OCI-LY1 (cell line): ENCODE results near the gene NPAS3.

Experiments
- H2AFZ ChIP-seq: fragments of 200-600 bp; sonication (generic), shearing (Covaris generic); 2 replicates; pipeline ENCODE4 v1.6.0; 2014; ENCODE audit warnings: antibody characterized with exemption, mild to moderate bottlenecking, low read length
- H3F3A ChIP-seq: fragments of 200-600 bp; sonication (generic), shearing (Covaris generic); 2 replicates; pipeline ENCODE4 v1.6.0; 2014; ENCODE audit warnings: mild to moderate bottlenecking, antibody characterized with exemption, low read length, moderate library complexity; ENCODE audit not compliant: insufficient read depth
- H3K27ac ChIP-seq: fragments of 200-600 bp; sonication (generic); 2 replicates; pipeline ENCODE4 v1.5.1; 2014; ENCODE audit warnings: low read length, mixed run types, mild to moderate bottlenecking, low read depth; ENCODE audit not compliant: poor library complexity, severe bottlenecking
- H3K27me3 ChIP-seq: fragments of 200-600 bp; sonication (generic); 2 replicates; pipeline ENCODE4 v1.6.0; 2014; ENCODE audit warnings: antibody characterized with exemption, mild to moderate bottlenecking, low read length, moderate library complexity; ENCODE audit not compliant: insufficient read depth
- H3K36me3 ChIP-seq: fragments of 200-600 bp; sonication (generic); 2 replicates; pipeline ENCODE4 v1.6.1; 2014; ENCODE audit warnings: mild to moderate bottlenecking, antibody characterized with exemption, low read length, moderate library complexity, mixed read lengths; ENCODE audit not compliant: insufficient read depth
- H3K4me1 ChIP-seq: fragments of 200-600 bp; sonication (generic); 2 replicates; pipeline ENCODE4 v1.5.1; 2014; ENCODE audit warnings: mild to moderate bottlenecking, low read length, moderate library complexity; ENCODE audit not compliant: insufficient read depth, severe bottlenecking
- H3K4me2 ChIP-seq: fragments of 200-600 bp; sonication (generic), shearing (Covaris generic); 2 replicates; pipeline ENCODE4 v1.6.1; 2014; ENCODE audit warnings: low read length
- H3K4me3 ChIP-seq: fragments of 200-600 bp; sonication (generic); 2 replicates; pipeline ENCODE4 v1.5.1; 2014; ENCODE audit warnings: low read length, low read depth, mild to moderate bottlenecking, mixed read lengths; ENCODE audit not compliant: poor library complexity, severe bottlenecking
- H3K79me2 ChIP-seq: fragments of 200-600 bp; shearing (Covaris generic); 2 replicates; pipeline ENCODE4 v1.6.1; 2016; ENCODE audit warnings: mixed run types, low read length, mixed read lengths; ENCODE audit not compliant: insufficient read depth
- H3K9ac ChIP-seq: fragments of 200-600 bp; sonication (generic), shearing (Covaris generic); 2 replicates; pipeline ENCODE4 v1.6.1; 2014; ENCODE audit warnings: mild to moderate bottlenecking, low read length, mixed read lengths
- H3K9me2 ChIP-seq: fragments of 200-600 bp; sonication (generic), shearing (Covaris generic); 2 replicates; pipeline ENCODE4 v1.6.1; 2014; ENCODE audit warnings: low read depth, mild to moderate bottlenecking, low read length, mixed read lengths
- H3K9me3 ChIP-seq: fragments of 200-600 bp; shearing (Covaris generic); 2 replicates; pipeline ENCODE4 v1.6.1; 2014; ENCODE audit warnings: low read length, mixed read lengths
- H4K20me1 ChIP-seq: fragments of 200-600 bp; sonication (generic), shearing (Covaris generic); 2 replicates; pipeline ENCODE4 v1.6.0; 2016; ENCODE audit warnings: mild to moderate bottlenecking, low read length; ENCODE audit not compliant: insufficient read depth
- CTCF ChIP-seq: fragments of 200-600 bp; sonication (generic), shearing (Covaris generic); IDR thresholded peaks from 2 replicates; pipeline ENCODE4 v1.5.1; 2017; ENCODE audit warnings: mild to moderate bottlenecking, antibody characterized with exemption, low read length, moderate library complexity, mixed read lengths
- EZH2 ChIP-seq: fragments of 200-600 bp; sonication (generic), shearing (Covaris generic); IDR thresholded peaks from 2 replicates; pipeline ENCODE4 v1.8.0; 2017; ENCODE audit warnings: borderline replicate concordance, mixed run types, mild to moderate bottlenecking, antibody characterized with exemption, low read length, moderate library complexity, mixed read lengths

Gene NPAS3

GRCh38 chr14:33567731-33568130 lies 629.1 kb downstream of the NPAS3 start:
- no peak overlapping the region for H2AFZ ChIP-seq
- no peak overlapping the region for H3K9ac ChIP-seq
- H3K4me2 ChIP-seq: no peak overlapping the region
- H3K36me3 ChIP-seq: no peaks in the 10 kb centered on the region
- H3K4me1 ChIP-seq: no peaks in the 10 kb centered on the region
- no peaks in the 10 kb centered on the region for H3K27me3 ChIP-seq
- H3K79me2 ChIP-seq: no peaks in the 10 kb centered on the region
- no peaks in the 10 kb centered on the region for H4K20me1 ChIP-seq
- H3K9me2 ChIP-seq: no peaks in the 10 kb centered on the region
- no peaks in the 10 kb centered on the region for H3K9me3 ChIP-seq
- H3K27ac ChIP-seq: no peak overlapping the region
- H3K4me3 ChIP-seq: no peak overlapping the region
- no peaks in the 10 kb centered on the region for H3F3A ChIP-seq
- TF ChIP-seq CTCF (no peak), EZH2 (no peak)

GRCh38 chr14:33568935-33569579 lies 630.4 kb downstream of the NPAS3 start:
- no peaks in the 10 kb centered on the region for H3F3A ChIP-seq
- H3K9me2 ChIP-seq: no peaks in the 10 kb centered on the region
- H3K27me3 ChIP-seq: no peaks in the 10 kb centered on the region
- H3K4me3 ChIP-seq: no peak overlapping the region
- H3K9me3 ChIP-seq: no peaks in the 10 kb centered on the region
- no peak overlapping the region for H2AFZ ChIP-seq
- no peaks in the 10 kb centered on the region for H3K79me2 ChIP-seq
- H3K9ac ChIP-seq: no peak overlapping the region
- no peak overlapping the region for H3K27ac ChIP-seq
- TF ChIP-seq CTCF (no peak), EZH2 (no peak)
- H4K20me1 ChIP-seq: no peaks in the 10 kb centered on the region
- no peak overlapping the region for H3K4me2 ChIP-seq
- H3K36me3 ChIP-seq: no peaks in the 10 kb centered on the region
- H3K4me1 ChIP-seq: no peaks in the 10 kb centered on the region

GRCh38 chr14:33569821-33570687 lies 631.4 kb downstream of the NPAS3 start:
- Histone ChIP-seq H3K9me3 (no peaks in the 10 kb centered on the region), H3K9me2 (no peaks in the 10 kb centered on the region), H4K20me1 (no peaks in the 10 kb centered on the region), H2AFZ (no peak overlapping the region), H3K4me3 (no peak overlapping the region), H3F3A (no peaks in the 10 kb centered on the region), H3K27me3 (no peaks in the 10 kb centered on the region), H3K4me2 (no peak overlapping the region), H3K79me2 (no peaks in the 10 kb centered on the region), H3K9ac (no peak overlapping the region), H3K36me3 (no peaks in the 10 kb centered on the region), H3K27ac (no peak overlapping the region), H3K4me1 (no peaks in the 10 kb centered on the region)
- TF ChIP-seq CTCF (no peak), EZH2 (no peak)
